HG03039 (cell line): Measurements from ENCODE around the gene MTM1.

Experiments
- ATAC-seq: cut with Tn5 transposase; IDR thresholded peaks from one replicate; pipeline ENCODE4 v1.9.1; 2021; ENCODE audit warnings: mild to moderate bottlenecking, moderate library complexity; ENCODE audit not compliant: unreplicated experiment

MTM1 gene

GRCh38 chrX:150649096-150649870 lies 80.9 kb downstream of the MTM1 start:
- ATAC-seq, result no peak

- no peak for ATAC-seq
These were observed 83.5 kb downstream of the MTM1 start for GRCh38 chrX:150651906-150652305.

GRCh38 chrX:150655788-150656187 lies 87.4 kb downstream of the MTM1 start:
- ATAC-seq, result no peak

GRCh38 chrX:150663073-150663472 lies 94.7 kb downstream of the MTM1 start:
- no peak for ATAC-seq

- ATAC-seq, result no peak
These were observed 95.9 kb downstream of the MTM1 start for GRCh38 chrX:150664290-150664689.

- ATAC-seq, result no peak
These were observed 107.8 kb downstream of the MTM1 start for GRCh38 chrX:150676221-150676620.

GRCh38 chrX:150680974-150681373 lies 112.6 kb downstream of the MTM1 start:
- no peak for ATAC-seq

GRCh38 chrX:150683112-150683511 lies 114.7 kb downstream of the MTM1 start:
- no peak for ATAC-seq

GRCh38 chrX:150683536-150684146 lies 115.2 kb downstream of the MTM1 start:
- no peak for ATAC-seq

GRCh38 chrX:150688911-150689451 lies 120.6 kb downstream of the MTM1 start:
- ATAC-seq, result no peak

- no peak for ATAC-seq
These were observed 121.7 kb downstream of the MTM1 start for GRCh38 chrX:150690126-150690525.

GRCh38 chrX:150692296-150692695 lies 123.9 kb downstream of the MTM1 start:
- ATAC-seq, result no peak

GRCh38 chrX:150692831-150693724 lies 124.7 kb downstream of the MTM1 start, which contains the start of gene MTMR1:
Gene MTMR1, plus strand, starts transcription at chrX:150693396. Its CDS starts 135 bp downstream, at chrX:150693531.
- peak; percentile 50 for ATAC-seq

- peak; percentile 60 for ATAC-seq
These were observed 125.5 kb downstream of the MTM1 start for GRCh38 chrX:150693725-150694574.

- ATAC-seq, result peak; percentile 26
These were observed 126.5 kb downstream of the MTM1 start for GRCh38 chrX:150694738-150695410.

GRCh38 chrX:150696331-150696730 lies 127.9 kb downstream of the MTM1 start:
- ATAC-seq, result no peak

GRCh38 chrX:150696866-150697265 lies 128.4 kb downstream of the MTM1 start:
- no peak for ATAC-seq

- no peak for ATAC-seq
These were observed 129.2 kb downstream of the MTM1 start for GRCh38 chrX:150697641-150698040.

GRCh38 chrX:150698981-150699380 lies 130.6 kb downstream of the MTM1 start:
- no peak for ATAC-seq

GRCh38 chrX:150700107-150700506 lies 131.7 kb downstream of the MTM1 start:
- ATAC-seq, result no peak
